H7 (cell line): ENCODE measurements around the gene GIGYF1. TPM values are rescaled to one million over a fixed set of nuclear protein-coding genes. Genes with fewer than 3 reads are reported as not detected.

Experiments used
- DNase-seq: peaks from one replicate; pipeline ENCODE4 v3.0.0; 2012
- H3K27me3 ChIP-seq: 2 replicates; pipeline ENCODE4 v1.6.0; 2011; ENCODE audit warnings: mild to moderate bottlenecking, low read length; ENCODE audit not compliant: control insufficient read depth, insufficient read depth
- H3K36me3 ChIP-seq: replicated peaks from 2 replicates; pipeline ENCODE4 v1.5.1; 2011; ENCODE audit warnings: low read length; ENCODE audit not compliant: control insufficient read depth, insufficient read depth
- H3K4me3 ChIP-seq: 2 replicates; pipeline ENCODE4 v1.5.1; 2011; ENCODE audit warnings: low read depth, mild to moderate bottlenecking, control low read depth, low read length, moderate library complexity; ENCODE audit not compliant: insufficient read depth
- total RNA-seq: library from RNA; depleted of rRNA; stranded (reverse); fragments of >200 nt; shearing (Covaris generic); gene quantifications from 2 replicates; pipeline ENCODE4 v1.2.3, GENCODE V29; 2014

Gene GIGYF1
- total RNA-seq, 1 experiment from 2014 or later: 48.2 TPM

DNA sequence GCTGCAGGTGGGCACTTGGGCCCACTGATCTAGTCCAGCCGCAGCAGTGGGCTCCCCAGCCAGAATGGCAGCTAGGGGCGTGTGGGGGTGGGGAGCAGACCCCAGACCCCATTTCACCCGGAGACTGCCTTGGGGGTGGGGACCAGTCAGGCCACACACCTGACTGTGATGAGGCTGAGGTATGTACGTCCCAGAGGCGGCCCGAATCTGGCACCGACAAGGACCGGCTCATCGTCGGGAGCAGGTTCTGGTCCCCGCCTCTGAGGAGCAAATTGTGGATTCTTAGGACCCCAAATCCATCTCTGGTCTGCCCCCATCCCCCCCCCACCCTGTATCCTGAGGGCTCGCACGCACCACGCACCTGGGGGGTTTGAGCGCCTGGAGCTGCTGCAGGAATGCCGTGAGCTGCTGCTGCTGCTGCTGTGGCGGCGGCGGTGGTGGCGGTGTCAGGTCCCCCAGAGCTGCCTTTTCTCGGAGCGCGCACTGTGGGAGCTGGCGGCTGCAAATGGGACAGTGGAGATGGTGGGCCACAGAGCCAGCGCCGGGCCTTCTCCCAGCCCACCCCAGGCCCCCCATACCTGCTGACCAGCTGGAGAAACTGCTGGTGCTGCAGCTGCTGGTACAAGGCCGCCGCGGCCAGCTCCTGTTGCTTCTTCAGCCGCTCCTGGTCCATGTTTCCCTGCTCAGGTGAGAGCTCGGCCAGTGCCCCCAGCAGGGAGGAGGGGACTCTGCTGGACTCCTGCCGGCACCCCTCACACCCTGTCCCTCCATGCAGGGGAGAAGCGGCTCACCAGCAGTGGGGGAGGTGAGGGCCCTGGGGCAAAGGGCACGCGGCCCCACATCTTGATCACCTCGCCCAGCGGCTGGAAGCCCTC, 10.2 kb downstream of the GIGYF1 start:
- Histone ChIP-seq H3K27me3 (no peaks in the 10 kb centered on the region), H3K4me3 (no peak overlapping the region), H3K36me3 (peaks cover 30% of the 10 kb centered on the region)
- peak; percentile 58 for DNase-seq

- Histone ChIP-seq H3K27me3 (no peaks in the 10 kb centered on the region), H3K36me3 (peaks cover 28% of the 10 kb centered on the region), H3K4me3 (no peak overlapping the region)
- DNase-seq: no peak
Measured at GRCh38 chr7:100682991-100683658, 10.9 kb downstream of the GIGYF1 start.

DNA sequence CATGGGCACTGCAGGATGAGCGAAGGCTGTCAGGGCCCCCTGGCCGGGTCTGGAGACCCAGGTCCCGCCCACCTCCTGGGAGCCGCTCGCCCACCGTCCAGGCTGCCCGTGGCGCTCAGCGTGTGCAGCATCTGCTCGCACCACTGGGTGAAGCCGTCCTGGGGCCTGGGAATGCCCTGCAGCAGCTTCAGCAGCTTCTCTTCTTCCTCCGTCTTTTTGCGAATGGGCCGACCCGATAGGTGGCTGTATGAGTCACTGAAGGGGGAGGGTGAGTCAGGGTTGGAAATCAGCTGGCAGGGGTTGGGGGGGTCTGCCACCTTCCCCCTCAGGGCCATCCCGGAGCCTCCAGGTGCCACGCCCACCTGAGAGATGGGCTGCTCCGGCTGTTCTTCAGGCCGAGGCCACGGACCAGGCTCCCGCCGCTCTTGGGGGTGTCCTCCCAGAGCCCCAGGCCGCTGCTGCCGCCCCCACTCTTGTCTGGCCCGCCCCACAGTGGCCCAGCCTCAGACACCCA, 11.8 kb downstream of the GIGYF1 start:
- H3K36me3 ChIP-seq: peaks cover 30% of the 10 kb centered on the region
- H3K27me3 ChIP-seq: no peaks in the 10 kb centered on the region
- DNase-seq: peak; percentile 63
- no peak overlapping the region for H3K4me3 ChIP-seq

GRCh38 chr7:100681491-100682227, 12.4 kb downstream of the GIGYF1 start:
- peaks cover 32% of the 10 kb centered on the region for H3K36me3 ChIP-seq
- peak; percentile 61 for DNase-seq
- H3K4me3 ChIP-seq: no peak overlapping the region

DNA sequence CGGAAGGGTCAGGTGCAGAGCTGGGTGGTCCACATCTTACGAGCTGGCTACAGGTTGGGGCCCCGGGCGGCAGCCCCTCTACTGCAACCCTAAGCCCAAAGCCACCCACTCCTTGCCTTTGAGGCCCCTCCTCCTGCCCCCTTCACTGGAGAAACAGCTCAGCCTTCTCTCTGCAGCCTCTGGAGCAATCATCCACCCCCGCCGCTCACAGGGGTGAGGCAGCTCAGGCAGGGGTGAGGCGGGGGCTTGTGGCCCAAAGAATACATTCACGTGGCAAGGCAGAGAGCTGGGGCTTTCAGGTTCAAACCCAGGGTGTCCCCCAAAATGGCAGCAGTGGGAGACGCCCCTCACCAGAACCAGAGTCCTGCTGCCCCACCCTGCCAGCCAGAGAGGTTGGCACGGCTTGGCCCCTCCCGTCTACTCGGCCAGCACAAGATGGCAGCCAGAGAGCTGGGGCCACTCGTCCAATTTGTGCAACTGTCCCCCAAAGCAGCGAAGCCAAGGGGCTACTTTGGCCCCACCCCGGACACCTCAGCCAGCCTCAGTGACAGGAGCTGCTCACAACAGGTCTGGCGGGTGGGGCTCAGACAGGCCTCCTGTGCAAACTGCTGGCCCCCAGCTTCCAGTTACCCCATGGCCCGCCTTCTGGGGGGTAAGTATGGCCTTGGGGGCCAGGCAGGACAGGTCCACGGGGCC, 13.3 kb downstream of the GIGYF1 start:
- Histone ChIP-seq H3K4me3 (no peak overlapping the region), H3K36me3 (peaks cover 29% of the 10 kb centered on the region), H3K27me3 (no peaks in the 10 kb centered on the region)
- peak; percentile 56 for DNase-seq

More at GRCh38 chr7:100681491-100682227, 12.4 kb downstream of the GIGYF1 start:
- no peaks in the 10 kb centered on the region for H3K27me3 ChIP-seq

DNA sequence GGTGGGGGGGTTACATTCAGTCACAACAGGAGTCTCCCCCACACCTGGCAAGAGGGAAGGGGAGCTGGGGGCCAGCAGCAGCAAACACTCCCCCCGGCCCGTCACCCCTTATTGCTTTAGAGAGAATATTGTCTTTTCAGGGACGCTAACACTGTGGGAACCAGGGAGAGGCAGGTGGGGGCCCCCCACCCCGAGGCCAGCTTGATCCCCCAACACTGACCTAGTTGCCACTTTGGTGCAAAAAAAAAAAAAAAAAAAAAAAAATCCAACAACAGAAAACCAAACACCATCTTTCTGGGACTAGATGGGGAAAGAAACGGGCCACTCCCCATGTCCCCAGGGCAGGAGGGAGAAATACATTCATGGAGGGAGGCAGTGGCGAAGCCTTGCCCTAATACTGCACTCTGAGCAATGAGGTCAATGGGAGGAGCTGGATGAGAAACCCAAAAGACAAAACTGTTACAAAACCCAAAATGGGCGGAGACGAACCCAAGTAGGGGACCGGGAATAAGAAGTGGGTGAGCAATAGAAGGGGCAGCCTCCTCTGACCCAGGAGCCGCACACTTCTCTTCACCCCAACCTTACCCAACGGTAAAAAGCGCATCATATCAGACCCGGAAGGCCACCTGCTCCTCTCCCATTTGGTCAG, 14.0 kb downstream of the GIGYF1 start:
- peak; percentile 63 for DNase-seq
- Histone ChIP-seq H3K4me3 (no peak overlapping the region), H3K36me3 (peaks cover 24% of the 10 kb centered on the region), H3K27me3 (no peaks in the 10 kb centered on the region)

- peak; percentile 70 for DNase-seq
- Histone ChIP-seq H3K36me3 (peaks cover 19% of the 10 kb centered on the region), H3K27me3 (no peaks in the 10 kb centered on the region), H3K4me3 (no peak overlapping the region)
Measured at GRCh38 chr7:100679129-100679926, 14.7 kb downstream of the GIGYF1 start.

- H3K36me3 ChIP-seq: peaks cover 18% of the 10 kb centered on the region
- DNase-seq: peak; percentile 78
- no peaks in the 10 kb centered on the region for H3K27me3 ChIP-seq
- no peak overlapping the region for H3K4me3 ChIP-seq
Measured at GRCh38 chr7:100678291-100678984, 15.6 kb downstream of the GIGYF1 start.

- H3K4me3 ChIP-seq: no peak overlapping the region
- peaks cover 1% of the 10 kb centered on the region; the same call in 1 of the 2 replicates for H3K27me3 ChIP-seq
- H3K36me3 ChIP-seq: peaks cover 14% of the 10 kb centered on the region
- peak; percentile 63 for DNase-seq
Measured at GRCh38 chr7:100677308-100678267, 16.5 kb downstream of the GIGYF1 start.

DNA sequence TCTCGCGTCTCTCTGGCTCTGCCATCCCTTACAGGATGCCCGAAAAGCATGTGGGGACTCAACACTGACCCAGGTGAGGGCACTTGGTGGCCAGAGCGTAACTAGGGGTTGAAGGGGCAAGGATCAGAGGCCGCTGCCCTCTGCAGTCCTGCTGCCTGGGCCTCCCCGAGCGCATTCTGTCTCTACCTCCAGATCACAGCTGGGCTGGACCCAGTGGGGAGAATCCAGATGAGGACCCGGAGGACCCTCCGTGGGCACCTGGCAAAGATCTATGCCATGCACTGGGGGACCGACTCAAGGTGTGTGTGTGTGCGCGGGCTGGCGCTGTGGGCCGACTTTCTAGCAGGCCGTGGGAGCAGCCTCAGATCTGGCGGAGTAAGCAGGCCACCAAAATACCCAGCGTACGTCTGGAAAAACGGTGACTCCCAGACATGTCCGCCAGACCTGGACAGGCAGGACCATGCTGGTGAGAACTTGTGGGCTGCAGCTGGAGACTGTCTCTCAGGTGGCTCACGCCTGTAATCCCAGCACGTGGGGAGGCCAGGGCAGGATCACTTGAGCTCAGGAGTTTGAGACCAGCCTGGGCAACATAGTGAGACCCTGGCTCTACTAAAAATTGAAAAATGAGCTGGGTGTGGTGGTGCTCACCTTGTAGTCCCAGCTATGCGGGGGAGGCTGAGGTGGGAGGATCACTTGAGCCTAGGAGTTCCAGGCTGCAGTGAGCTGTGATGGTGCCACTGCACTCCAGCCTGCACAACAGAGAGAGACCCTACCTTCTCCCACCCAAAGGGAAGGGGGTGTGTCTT, 17.3 kb downstream of the GIGYF1 start:
- peaks cover 11% of the 10 kb centered on the region for H3K36me3 ChIP-seq
- no peak for DNase-seq
- H3K27me3 ChIP-seq: peaks cover 5% of the 10 kb centered on the region
- 0 out of 2 replicates have a peak overlapping the region, but pooled peaks have one; percentile 88 for H3K4me3 ChIP-seq
